Measurements from ENCODE around the gene TNFRSF25.

TNFRSF25 gene, protein sequence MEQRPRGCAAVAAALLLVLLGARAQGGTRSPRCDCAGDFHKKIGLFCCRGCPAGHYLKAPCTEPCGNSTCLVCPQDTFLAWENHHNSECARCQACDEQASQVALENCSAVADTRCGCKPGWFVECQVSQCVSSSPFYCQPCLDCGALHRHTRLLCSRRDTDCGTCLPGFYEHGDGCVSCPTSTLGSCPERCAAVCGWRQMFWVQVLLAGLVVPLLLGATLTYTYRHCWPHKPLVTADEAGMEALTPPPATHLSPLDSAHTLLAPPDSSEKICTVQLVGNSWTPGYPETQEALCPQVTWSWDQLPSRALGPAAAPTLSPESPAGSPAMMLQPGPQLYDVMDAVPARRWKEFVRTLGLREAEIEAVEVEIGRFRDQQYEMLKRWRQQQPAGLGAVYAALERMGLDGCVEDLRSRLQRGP

DNA sequence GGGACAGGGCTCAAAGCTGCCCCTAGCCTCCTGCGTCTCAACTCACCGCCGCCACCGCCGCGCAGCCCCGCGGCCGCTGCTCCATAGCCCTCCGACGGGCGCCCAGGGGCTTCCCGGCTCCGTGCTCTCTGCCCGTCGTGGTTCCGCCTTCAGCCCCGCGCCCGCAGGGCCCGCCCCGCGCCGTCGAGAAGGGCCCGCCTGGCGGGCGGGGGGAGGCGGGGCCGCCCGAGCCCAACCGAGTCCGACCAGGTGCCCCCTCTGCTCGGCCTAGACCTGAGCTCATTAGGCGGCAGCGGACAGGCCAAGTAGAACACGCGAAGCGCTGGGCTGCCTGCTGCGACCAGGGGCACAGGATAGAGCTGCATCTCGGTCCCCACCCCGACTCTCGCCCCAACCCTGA is at the start of gene TNFRSF25:
Gene TNFRSF25 (minus strand): TSS at position 151 of the 400 bp plus-strand sequence. CDS start 66 bp downstream, at position 85.
- no peak for DNase-seq (ENCODE audit: low read depth in 2 of 3, low spot score in 2 of 3)

- no peak for DNase-seq (ENCODE audit: low read depth in 2 of 3, low spot score in 2 of 3)
Observed at GRCh38 chr1:6515771-6516170, 49.8 kb upstream of the TNFRSF25 start.

DNA sequence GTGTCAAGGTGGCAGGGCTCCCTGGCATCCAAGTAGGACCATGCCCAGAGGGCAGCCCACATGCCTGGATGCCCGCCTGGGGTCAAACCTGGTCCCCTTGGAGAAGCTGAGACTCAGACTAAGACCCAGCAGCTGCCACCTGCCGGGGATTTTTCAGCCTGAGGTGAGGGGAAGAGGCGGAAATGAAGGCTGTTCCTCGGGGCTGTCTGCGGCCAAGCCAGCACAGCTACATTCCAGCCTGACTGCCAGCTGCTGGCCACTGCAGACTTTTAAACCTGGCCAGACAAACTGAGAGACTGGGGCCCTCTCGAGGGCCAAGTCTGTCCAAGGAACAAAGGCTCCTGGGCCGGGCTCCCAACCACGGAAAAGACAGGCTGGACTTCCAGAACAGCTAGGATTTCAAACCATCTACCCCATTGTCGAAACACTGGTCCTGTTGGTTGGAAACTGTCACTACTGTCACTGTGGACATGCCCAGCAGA is 47.4 kb upstream of the TNFRSF25 start:
- DNase-seq (ENCODE audit: low read depth in 2 of 3, low spot score in 2 of 3): no peak

GRCh38 chr1:6512908-6513280 is 46.9 kb upstream of the TNFRSF25 start:
- DNase-seq (ENCODE audit: low read depth in 2 of 3, low spot score in 2 of 3): no peak

- DNase-seq (ENCODE audit: low read depth in 2 of 3, low spot score in 2 of 3): no peak
Observed at GRCh38 chr1:6512245-6512907, 46.4 kb upstream of the TNFRSF25 start.

- DNase-seq (ENCODE audit: low read depth in 2 of 3, low spot score in 2 of 3): no peak
Observed at GRCh38 chr1:6511561-6512244, 45.7 kb upstream of the TNFRSF25 start.

DNA sequence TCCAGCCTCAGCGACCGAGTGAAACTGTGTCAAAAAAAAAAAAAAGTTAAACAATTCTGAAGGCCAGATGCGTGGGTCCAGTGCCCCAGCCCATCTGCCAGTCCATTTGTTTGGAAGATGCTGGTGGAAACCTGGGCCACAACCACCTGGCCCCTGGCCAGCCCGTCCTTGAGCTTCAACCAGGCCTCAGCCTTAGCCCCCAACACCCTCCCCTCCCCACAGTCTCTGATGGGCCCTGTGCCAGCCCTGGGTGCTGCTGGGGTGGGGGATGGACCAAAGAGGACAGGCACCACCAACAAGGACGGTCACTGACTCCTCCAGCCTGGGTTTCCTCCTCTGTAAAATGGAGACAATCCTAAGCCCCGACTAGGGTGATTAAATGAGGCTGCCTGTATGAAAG is 45.1 kb upstream of the TNFRSF25 start:
- DNase-seq (ENCODE audit: low read depth in 2 of 3, low spot score in 2 of 3): no peak

GRCh38 chr1:6510493-6510892 is 44.5 kb upstream of the TNFRSF25 start:
- no peak for DNase-seq (ENCODE audit: low read depth in 2 of 3, low spot score in 2 of 3)

- DNase-seq (ENCODE audit: low read depth in 2 of 3, low spot score in 2 of 3): no peak
Observed at GRCh38 chr1:6509919-6510291, 43.9 kb upstream of the TNFRSF25 start.

DNA sequence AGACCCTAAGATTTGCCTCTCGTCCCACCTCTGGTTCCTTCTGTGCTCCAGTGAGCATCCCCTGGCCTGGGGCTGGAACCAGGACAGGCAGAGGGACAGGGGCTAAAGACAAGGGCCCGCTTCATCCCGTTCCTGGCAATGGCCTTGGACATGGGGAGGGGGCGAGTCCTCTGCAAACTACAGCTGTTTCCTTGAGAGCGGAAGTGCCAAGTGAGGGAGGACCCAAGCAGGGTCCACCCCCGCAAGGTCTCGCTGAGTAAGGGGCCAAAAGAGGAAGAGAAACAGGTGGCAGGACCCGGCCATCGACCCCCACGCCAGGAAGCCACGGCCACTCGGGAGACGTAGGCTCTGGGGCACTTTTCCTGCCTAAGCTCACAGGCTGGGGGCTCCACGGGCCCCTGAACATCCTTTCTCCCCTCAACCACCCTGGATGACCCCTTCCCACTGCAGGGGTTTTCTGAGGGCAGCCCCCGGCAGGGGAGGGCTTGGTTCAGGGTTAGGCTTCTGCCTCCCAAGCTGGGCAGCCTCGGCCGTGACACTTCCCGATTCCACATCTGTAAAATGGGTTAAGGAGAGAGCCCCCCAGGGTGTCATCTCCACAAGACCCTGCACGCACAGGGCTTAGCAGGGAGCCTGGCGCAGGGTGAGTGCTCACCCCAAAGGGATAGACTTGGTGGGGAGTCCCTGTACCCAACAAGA is 43.4 kb upstream of the TNFRSF25 start:
- no peak for DNase-seq (ENCODE audit: low read depth in 2 of 3, low spot score in 2 of 3)

DNA sequence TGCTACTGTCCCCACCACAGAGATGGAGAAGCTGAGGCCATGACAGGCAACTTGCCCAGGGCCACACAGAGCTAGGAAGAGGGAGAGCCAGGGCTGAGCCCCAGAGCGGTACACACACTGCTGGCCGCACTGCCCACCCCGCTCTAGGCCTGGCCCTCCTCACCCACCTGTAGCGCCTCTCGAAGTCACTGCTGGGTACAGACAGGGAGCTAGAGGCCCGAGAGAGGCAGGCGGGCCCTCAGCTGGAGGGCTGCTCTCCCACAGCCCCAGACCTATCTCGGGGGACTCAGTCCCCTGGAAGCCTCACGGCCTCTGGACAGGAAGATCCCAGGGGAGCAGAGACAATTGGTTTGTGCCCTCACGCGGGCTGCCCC is 42.8 kb upstream of the TNFRSF25 start:
- no peak for DNase-seq (ENCODE audit: low read depth in 2 of 3, low spot score in 2 of 3)

DNA sequence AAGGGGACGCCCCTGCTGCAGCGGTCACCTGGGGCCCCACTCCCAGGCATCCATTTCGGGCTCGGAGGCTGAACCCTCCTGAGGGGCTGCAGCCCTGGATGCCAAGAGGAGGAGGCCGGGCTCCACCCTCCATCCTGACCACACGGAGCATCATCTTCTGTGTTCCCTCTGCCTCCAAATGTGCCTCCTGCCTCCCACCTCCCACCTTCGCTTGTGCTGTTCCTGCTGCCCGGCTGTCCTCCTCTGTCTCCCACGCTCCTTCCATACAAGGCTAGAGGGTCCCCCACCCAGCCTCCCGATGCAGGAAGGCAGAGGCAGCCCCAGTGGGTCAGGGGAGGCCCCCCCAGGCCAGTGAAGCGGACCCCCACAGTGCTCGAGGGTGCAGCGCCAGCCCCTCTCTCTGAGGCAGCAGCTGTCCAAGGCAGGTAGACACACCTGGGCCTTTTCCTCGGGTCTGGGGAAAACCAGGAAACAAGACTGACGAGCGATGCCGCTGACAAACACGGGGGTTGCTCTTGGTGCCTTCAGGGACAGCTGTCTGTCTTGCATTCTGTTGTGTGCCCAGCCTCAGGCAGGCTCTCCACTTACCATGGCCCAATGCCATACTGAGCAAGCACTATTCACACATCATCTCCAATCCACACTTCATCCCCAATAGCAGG is 42.3 kb upstream of the TNFRSF25 start:
- DNase-seq (ENCODE audit: low read depth in 2 of 3, low spot score in 2 of 3): no peak

DNA sequence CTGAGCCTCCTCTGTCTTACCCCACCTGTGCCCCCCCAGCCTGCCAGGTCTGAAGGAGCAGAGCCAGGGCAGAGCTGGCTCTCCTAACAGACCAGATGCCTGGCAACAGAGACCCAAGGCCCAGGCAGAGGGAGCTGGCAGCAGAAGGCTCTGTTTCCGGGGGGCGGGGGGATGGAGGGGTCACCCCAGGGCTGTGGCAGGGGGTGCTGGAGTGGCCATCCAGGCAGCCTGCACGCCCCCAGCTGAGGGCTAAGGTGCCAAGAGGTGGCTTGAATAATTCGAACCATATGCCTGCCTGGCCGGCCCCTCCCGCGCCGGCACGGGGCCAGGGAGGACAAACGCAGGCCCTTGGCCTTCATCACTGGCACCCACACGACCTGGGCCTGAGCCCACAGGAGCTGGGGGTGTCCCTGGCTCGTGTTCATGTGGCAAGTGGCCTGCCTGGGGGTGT is 41.5 kb upstream of the TNFRSF25 start:
- DNase-seq (ENCODE audit: low read depth in 2 of 3, low spot score in 2 of 3): no peak

DNA sequence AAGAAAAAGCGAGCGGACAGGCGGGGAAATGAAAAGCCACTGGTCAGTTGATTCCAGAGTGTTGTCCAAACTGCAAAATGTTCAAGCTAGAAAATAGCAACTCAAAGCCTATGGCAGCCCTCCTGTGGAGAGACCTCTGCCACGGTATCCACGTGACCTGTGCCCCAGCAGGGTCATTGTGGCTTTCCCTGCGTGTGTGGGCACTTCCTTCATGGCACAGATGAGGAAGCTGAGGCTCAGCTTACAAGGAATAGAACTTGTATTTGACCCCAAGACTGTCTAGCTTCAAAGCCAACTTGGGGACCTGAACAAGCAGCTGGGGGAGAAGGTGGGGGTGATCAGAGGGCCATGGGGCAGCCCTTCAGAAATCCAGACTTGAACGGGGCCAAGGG is 41.1 kb upstream of the TNFRSF25 start:
- no peak for DNase-seq (ENCODE audit: low read depth in 2 of 3, low spot score in 2 of 3)

DNA sequence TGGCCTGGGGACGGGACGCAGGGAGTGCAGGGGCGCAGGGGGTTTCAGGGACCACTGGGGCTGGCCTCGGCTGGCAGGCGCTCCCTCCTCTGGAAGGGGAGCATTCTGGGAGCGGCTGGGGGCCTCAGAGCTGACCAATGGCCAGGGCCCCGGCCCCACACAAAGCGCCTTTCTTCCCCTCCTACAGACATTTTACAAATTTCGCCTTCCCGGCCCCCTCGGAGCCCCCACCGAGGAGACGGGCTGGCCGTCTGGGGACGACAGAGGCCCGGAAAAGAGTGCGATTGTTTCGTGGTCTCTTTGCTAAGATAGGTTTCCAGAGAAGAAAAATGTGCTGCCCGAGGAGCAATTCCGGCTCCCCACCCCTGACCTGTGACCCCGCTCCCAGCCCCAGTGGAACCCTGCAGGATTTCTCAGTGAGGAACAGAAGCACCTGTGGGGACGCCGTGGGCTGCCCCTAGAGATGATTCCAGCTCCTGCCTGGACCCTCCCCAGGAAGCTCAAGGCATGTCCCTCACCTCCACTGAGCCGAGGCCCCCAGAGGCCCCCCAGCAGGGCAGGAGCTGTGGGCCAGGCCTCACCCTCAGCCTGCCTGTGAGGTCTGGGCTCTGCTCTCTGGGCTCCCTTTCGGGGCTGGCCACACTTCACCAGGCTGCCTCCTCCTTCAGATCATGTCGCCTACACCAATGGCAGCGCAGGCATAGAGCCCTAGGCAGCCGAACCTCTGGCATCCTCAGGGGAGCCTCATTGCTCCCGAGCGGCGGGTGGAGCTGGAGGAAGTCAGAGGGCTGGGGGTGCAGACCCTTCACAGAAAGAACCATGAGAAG is 40.5 kb upstream of the TNFRSF25 start:
- no peak for DNase-seq (ENCODE audit: low read depth in 2 of 3, low spot score in 2 of 3)

GRCh38 chr1:6505367-6506209 is 39.6 kb upstream of the TNFRSF25 start:
- DNase-seq (ENCODE audit: low read depth in 2 of 3, low spot score in 2 of 3): no peak

DNA sequence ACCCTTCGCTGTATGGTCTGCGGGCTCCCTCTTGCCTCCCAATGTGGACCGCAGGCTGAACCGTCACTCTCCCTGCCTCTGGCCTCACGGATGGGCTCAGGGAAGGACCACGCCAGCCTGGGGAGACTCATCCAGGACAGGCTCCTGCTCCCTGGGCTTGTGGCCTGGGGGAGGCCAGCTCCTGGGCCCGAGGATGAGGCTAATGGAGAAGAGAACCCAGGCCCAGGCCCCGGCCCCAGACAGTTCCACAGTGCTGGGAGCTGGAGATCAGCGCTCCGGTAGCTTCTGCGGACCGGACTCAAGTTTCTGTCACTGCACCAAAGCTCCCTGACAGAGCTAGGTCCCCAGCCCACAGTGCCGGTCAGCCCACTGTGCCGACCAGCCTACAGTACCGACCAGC is 38.9 kb upstream of the TNFRSF25 start:
- DNase-seq (ENCODE audit: low read depth in 2 of 3, low spot score in 2 of 3): no peak

- no peak for DNase-seq (ENCODE audit: low read depth in 2 of 3, low spot score in 2 of 3)
Observed at GRCh38 chr1:6503884-6504602, 38.1 kb upstream of the TNFRSF25 start.

Data from activated CD8-positive, alpha-beta memory T cell treated with anti-CD3 and anti-CD28 coated beads for 48 hours (primary cell).